GM12892 (cell line): ENCODE measurements around the gene ADISSP.

Source experiments
- POLR2A ChIP-seq: IDR thresholded peaks from 2 replicates; pipeline ENCODE4 v1.6.1; 2011; ENCODE audit warnings: low read depth, low read length, control low read depth
- POLR2AphosphoS5 ChIP-seq: IDR thresholded peaks from 2 replicates; pipeline ENCODE4 v1.6.1; 2011; ENCODE audit warnings: low read depth, low read length, control low read depth

- TF ChIP-seq POLR2A (no peak), POLR2AphosphoS5 (no peak)
These were observed 35.6 kb downstream of the ADISSP start for GRCh38 chr20:3731944-3732326.
